BLaER1 treated with 17β-estradiol and CSF1 and Interleukin-3, amounts not matched to agents 10 nM and 100 nM (cell line): ENCODE results near the gene GNA15.

Experiments
- H3K27ac ChIP-seq, 11 experiments: shearing (Covaris generic); formaldehyde crosslinking; 2 replicates each; pipeline ENCODE4 v1.8.1; 2022
- H3K27me3 ChIP-seq, 11 experiments: shearing (Covaris generic); formaldehyde crosslinking; 2 replicates each; pipeline ENCODE4 v1.8.1; 2022
- H3K36me3 ChIP-seq, 11 experiments: shearing (Covaris generic); formaldehyde crosslinking; 2 replicates each; pipeline ENCODE4 v1.8.1; 2022
- H3K4me1 ChIP-seq, 10 experiments: shearing (Covaris generic); formaldehyde crosslinking; 2 replicates each; pipeline ENCODE4 v1.8.1; 2022
- H3K4me2 ChIP-seq, 11 experiments: shearing (Covaris generic); formaldehyde crosslinking; 2 replicates each; pipeline ENCODE4 v1.8.1; 2022
- H3K4me3 ChIP-seq, 10 experiments: shearing (Covaris generic); formaldehyde crosslinking; 2 replicates each; pipeline ENCODE4 v1.8.1; 2022
- H3K9ac ChIP-seq, 11 experiments: shearing (Covaris generic); formaldehyde crosslinking; 2 replicates each; pipeline ENCODE4 v1.8.1; 2022
- H3K9me3 ChIP-seq, 11 experiments: shearing (Covaris generic); formaldehyde crosslinking; replicated peaks in 1 of 11; 2 replicates each; pipeline ENCODE4 v1.8.1; 2022
- H4K20me1 ChIP-seq, 11 experiments: shearing (Covaris generic); formaldehyde crosslinking; 2 replicates each; pipeline ENCODE4 v1.8.1; 2022
- Cebpa-rat ChIP-seq, 11 experiments: shearing (Covaris generic); IDR thresholded peaks; 2 replicates each; pipeline ENCODE4 v1.8.1; 2022

Gene GNA15

DNA sequence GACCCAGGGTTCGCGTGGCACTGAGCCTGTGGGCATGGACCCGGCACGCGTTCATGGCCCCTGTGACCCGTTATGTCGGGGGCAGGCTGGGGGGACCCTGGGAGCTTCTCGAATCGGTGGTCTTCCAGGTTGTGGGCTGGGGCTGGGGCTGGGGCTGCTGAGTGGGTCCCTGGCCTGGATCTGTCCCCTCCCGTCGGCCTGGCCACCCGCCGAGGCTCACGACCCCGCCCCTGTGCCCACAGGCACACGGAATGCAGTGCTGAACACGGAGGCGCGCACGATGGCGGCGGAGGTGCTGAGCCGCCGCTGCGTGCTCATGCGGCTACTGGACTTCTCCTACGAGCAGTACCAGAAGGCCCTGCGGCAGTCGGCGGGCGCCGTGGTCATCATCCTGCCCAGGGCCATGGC, 56.4 kb downstream of the GNA15 start:
- Histone ChIP-seq H3K9me3 (no peaks in the 10 kb centered on the region), H3K27me3 (no peaks in the 10 kb centered on the region), H3K9ac (peak overlapping the region in 5 of 11 experiments; percentile 4 to 95 (median 11); a peak in 5 of 22 replicates), H4K20me1 (peaks cover 6 to 100% (median 99%) of the 10 kb centered on the region in 11 experiments; a peak in 21 of 22 replicates), H3K4me1 (peaks cover 64 to 72% (median 70%) of the 10 kb centered on the region in 10 experiments), H3K36me3 (peaks cover 41 to 96% (median 85%) of the 10 kb centered on the region in 11 experiments), H3K4me3 (no peak overlapping the region), H3K4me2 (peak overlapping the region in 9 of 11 experiments; percentile 24 to 100 (median 98); a peak in 17 of 22 replicates), H3K27ac (peak overlapping the region in 4 of 11 experiments; percentile 23 to 94 (median 46); a peak in 9 of 22 replicates)
- TF ChIP-seq Cebpa-rat (IDR thresholded peaks at IDR 0.05) = no peak

- TF ChIP-seq Cebpa-rat (IDR thresholded peaks at IDR 0.05) = no peak
- H3K4me1 ChIP-seq = peaks cover 59 to 68% (median 66%) of the 10 kb centered on the region in 10 experiments
- H4K20me1 ChIP-seq = peaks cover 6 to 100% (median 95%) of the 10 kb centered on the region in 11 experiments; a peak in 21 of 22 replicates
- H3K4me2 ChIP-seq = peak overlapping the region in 9 of 11 experiments; percentile 23 to 100 (median 39); a peak in 15 of 22 replicates
- no peak overlapping the region for H3K4me3 ChIP-seq
- peak overlapping the region in 4 of 11 experiments; percentile 23 to 94 (median 30); a peak in 7 of 22 replicates for H3K27ac ChIP-seq
- H3K9ac ChIP-seq = peak overlapping the region in 5 of 11 experiments; percentile 4 to 36 (median 11); a peak in 4 of 22 replicates
- H3K27me3 ChIP-seq = no peaks in the 10 kb centered on the region
- H3K9me3 ChIP-seq = no peaks in the 10 kb centered on the region
- peaks cover 42 to 96% (median 86%) of the 10 kb centered on the region in 11 experiments for H3K36me3 ChIP-seq
Observed at GRCh38 chr19:3192684-3193083, 56.9 kb downstream of the GNA15 start.

- Histone ChIP-seq H3K4me3 (peak overlapping the region in 1 of 10 experiments; percentile 20; a peak in 1 of 20 replicates), H3K9me3 (no peaks in the 10 kb centered on the region), H4K20me1 (peaks cover 6 to 100% (median 89%) of the 10 kb centered on the region in 11 experiments; a peak in 21 of 22 replicates), H3K36me3 (peaks cover 44 to 97% (median 86%) of the 10 kb centered on the region in 11 experiments), H3K4me2 (peak overlapping the region; percentile 48 to 89 (median 70)), H3K9ac (peak overlapping the region; percentile 11 to 56 (median 36); a peak in 12 of 22 replicates), H3K4me1 (peaks cover 51 to 60% (median 58%) of the 10 kb centered on the region in 10 experiments), H3K27ac (peak overlapping the region in 9 of 11 experiments; percentile 25 to 66 (median 56); a peak in 17 of 22 replicates), H3K27me3 (no peaks in the 10 kb centered on the region)
- TF ChIP-seq Cebpa-rat (IDR thresholded peaks at IDR 0.05) = no peak
Observed at GRCh38 chr19:3193256-3194105, 57.6 kb downstream of the GNA15 start.

- peaks cover 53 to 97% (median 87%) of the 10 kb centered on the region in 11 experiments for H3K36me3 ChIP-seq
- peak overlapping the region in 6 of 11 experiments; percentile 11 to 51 (median 25); a peak in 6 of 22 replicates for H3K9ac ChIP-seq
- peak overlapping the region in 9 of 11 experiments; percentile 22 to 66 (median 49); a peak in 11 of 22 replicates for H3K27ac ChIP-seq
- H3K4me3 ChIP-seq = no peak overlapping the region
- no peak for TF ChIP-seq Cebpa-rat (IDR thresholded peaks at IDR 0.05)
- no peaks in the 10 kb centered on the region for H3K9me3 ChIP-seq
- no peaks in the 10 kb centered on the region for H3K27me3 ChIP-seq
- peak overlapping the region; percentile 48 to 89 (median 70); a peak in 18 of 22 replicates for H3K4me2 ChIP-seq
- peaks cover 6 to 100% (median 84%) of the 10 kb centered on the region in 11 experiments; a peak in 21 of 22 replicates for H4K20me1 ChIP-seq
- H3K4me1 ChIP-seq = peaks cover 42 to 51% (median 49%) of the 10 kb centered on the region in 10 experiments
Observed at GRCh38 chr19:3194106-3195087, 58.6 kb downstream of the GNA15 start.

DNA sequence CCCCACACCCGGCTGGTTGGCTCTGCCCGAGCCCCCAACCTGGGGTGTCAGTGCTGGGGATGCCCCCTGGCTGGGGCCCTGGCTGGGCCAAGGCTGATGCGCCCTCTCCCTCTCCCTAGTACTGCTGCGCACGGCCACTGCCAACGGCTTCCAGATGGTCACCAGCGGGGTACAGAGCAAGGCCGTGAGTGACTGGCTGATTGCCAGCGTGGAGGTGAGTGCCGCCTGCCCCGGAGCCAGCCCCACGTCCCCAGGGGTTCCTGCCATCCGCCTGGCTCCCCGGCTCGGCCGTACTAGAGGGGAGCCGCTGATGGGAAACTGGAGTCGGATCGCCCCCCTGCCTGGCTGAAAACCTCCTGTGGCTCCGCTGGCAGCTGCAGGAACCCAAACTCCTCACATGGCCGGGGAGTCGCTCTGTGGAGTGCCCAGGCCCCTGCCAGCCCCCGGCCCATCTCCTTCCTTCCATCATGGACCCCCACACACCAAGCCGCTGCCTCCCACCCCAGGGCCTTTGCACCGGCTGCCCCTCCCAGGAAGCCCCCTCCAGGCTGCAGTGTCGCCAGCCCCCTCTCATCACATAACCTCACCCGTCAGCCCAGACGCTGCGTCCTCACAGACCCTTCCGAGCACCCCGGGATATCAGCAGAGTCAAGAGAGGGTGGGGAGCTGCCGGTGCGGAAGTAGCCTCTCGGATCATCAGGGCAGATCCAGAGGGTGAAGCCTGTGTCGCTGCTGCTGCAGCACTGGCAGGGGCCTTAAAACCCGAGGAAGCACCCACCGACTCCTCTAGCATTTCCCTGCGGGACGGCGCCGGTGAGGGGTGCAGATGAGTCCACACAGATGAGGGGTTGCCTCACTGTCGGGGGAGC, 60.5 kb downstream of the GNA15 start:
- no peaks in the 10 kb centered on the region for H3K27me3 ChIP-seq
- H3K9me3 ChIP-seq = no peaks in the 10 kb centered on the region
- peaks cover 23 to 32% (median 29%) of the 10 kb centered on the region in 10 experiments for H3K4me1 ChIP-seq
- no peak overlapping the region for H3K9ac ChIP-seq
- H3K4me3 ChIP-seq = no peak overlapping the region
- H3K4me2 ChIP-seq = no peak overlapping the region
- no peak for TF ChIP-seq Cebpa-rat (IDR thresholded peaks at IDR 0.05)
- H3K27ac ChIP-seq = no peak overlapping the region
- peaks cover 1 to 98% (median 73%) of the 10 kb centered on the region in 11 experiments; a peak in 21 of 22 replicates for H4K20me1 ChIP-seq
- H3K36me3 ChIP-seq = peaks cover 64 to 96% (median 87%) of the 10 kb centered on the region in 11 experiments

DNA sequence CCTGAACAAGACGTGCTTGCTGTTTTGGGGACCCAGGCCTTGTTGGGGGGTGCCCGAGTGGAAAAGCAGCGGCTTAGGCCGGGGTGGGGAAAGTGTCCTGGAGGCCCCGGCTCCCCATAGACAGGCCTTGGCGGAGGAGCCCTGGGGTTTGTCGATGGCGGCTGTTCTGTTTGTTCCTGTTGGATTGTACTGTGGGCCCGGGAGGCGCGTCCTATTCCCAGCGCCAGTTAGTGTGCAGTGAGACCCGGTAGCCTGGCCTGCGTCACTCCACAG, 61.0 kb downstream of the GNA15 start:
- Histone ChIP-seq H3K4me2 (no peak overlapping the region), H3K36me3 (peaks cover 68 to 96% (median 88%) of the 10 kb centered on the region in 11 experiments), H3K4me1 (peaks cover 17 to 26% (median 24%) of the 10 kb centered on the region in 10 experiments), H4K20me1 (peaks cover 0 to 95% (median 69%) of the 10 kb centered on the region in 11 experiments; a peak in 21 of 22 replicates), H3K9ac (no peak overlapping the region), H3K9me3 (no peaks in the 10 kb centered on the region), H3K27me3 (no peaks in the 10 kb centered on the region), H3K4me3 (no peak overlapping the region), H3K27ac (no peak overlapping the region; a peak in 1 of 22 replicates)
- TF ChIP-seq Cebpa-rat (IDR thresholded peaks at IDR 0.05) = no peak

GRCh38 chr19:3198901-3199700, 63.3 kb downstream of the GNA15 start:
- Histone ChIP-seq H3K27ac (no peak overlapping the region), H3K9ac (peak overlapping the region in 1 of 11 experiments; percentile 11; a peak in 1 of 22 replicates), H3K4me2 (no peak overlapping the region), H3K36me3 (peaks cover 78 to 100% (median 96%) of the 10 kb centered on the region in 11 experiments), H4K20me1 (peaks cover 0 to 95% (median 70%) of the 10 kb centered on the region in 11 experiments; a peak in 19 of 22 replicates), H3K9me3 (no peaks in the 10 kb centered on the region), H3K27me3 (no peaks in the 10 kb centered on the region), H3K4me3 (no peak overlapping the region), H3K4me1 (peaks cover 0 to 4% (median 3%) of the 10 kb centered on the region in 10 experiments; a peak in 17 of 20 replicates)
- no peak for TF ChIP-seq Cebpa-rat (IDR thresholded peaks at IDR 0.05)
